ENCODE data around the gene MACROD1.
"Not testable (repeated sequence)": the region's sequence is repeated elsewhere in the genome, so short reads cannot be mapped to it uniquely, and the experiment has no call there.

Gene MACROD1

GRCh38 chr11:64185693-64186491, 20.0 kb upstream of the MACROD1 start, which contains the start of gene STIP1:
STIP1 (plus strand) TSS chr11:64186171; CDS start chr11:64186262, 91 bp downstream.
- DNase-seq (ENCODE audit: low spot score): peak; percentile 100

- DNase-seq (ENCODE audit: low spot score): peak; percentile 86
Observed at GRCh38 chr11:64185175-64185692, 19.3 kb upstream of the MACROD1 start.

- DNase-seq (ENCODE audit: low spot score): no peak
Observed at GRCh38 chr11:64183890-64184289, 18.0 kb upstream of the MACROD1 start.

GRCh38 chr11:64181506-64182411, 15.8 kb upstream of the MACROD1 start:
- peak; percentile 96 for DNase-seq (ENCODE audit: low spot score)

GRCh38 chr11:64180891-64181290, 15.0 kb upstream of the MACROD1 start:
- peak; percentile 48 for DNase-seq (ENCODE audit: low spot score)

GRCh38 chr11:64178951-64179639, 13.2 kb upstream of the MACROD1 start:
- DNase-seq (ENCODE audit: low spot score): no peak

- DNase-seq (ENCODE audit: low spot score): no peak
Observed at GRCh38 chr11:64178203-64178602, 12.3 kb upstream of the MACROD1 start.

- DNase-seq (ENCODE audit: low spot score): no peak
Observed at GRCh38 chr11:64176751-64177150, 10.8 kb upstream of the MACROD1 start.

GRCh38 chr11:64173616-64174355, 7.9 kb upstream of the MACROD1 start:
- no peak for DNase-seq (ENCODE audit: low spot score)

- no peak for DNase-seq (ENCODE audit: low spot score)
Observed at GRCh38 chr11:64170419-64170818, 4.5 kb upstream of the MACROD1 start.

- DNase-seq (ENCODE audit: low spot score): no peak
Observed at GRCh38 chr11:64165481-64165841, 452 bp downstream of the MACROD1 start.

GRCh38 chr11:64164392-64165312, 1.3 kb downstream of the MACROD1 start:
- no peak for DNase-seq (ENCODE audit: low spot score)

GRCh38 chr11:64163951-64164350, 2.0 kb downstream of the MACROD1 start:
- DNase-seq (ENCODE audit: low spot score): no peak

GRCh38 chr11:64162769-64163168, 3.1 kb downstream of the MACROD1 start:
- not testable (repeated sequence) for DNase-seq (ENCODE audit: low spot score)

GRCh38 chr11:64161037-64161436, 4.9 kb downstream of the MACROD1 start:
- no peak for DNase-seq (ENCODE audit: low spot score)

- no peak for DNase-seq (ENCODE audit: low spot score)
Observed at GRCh38 chr11:64157631-64158394, 8.1 kb downstream of the MACROD1 start.

GRCh38 chr11:64156235-64157011, 9.5 kb downstream of the MACROD1 start:
- DNase-seq (ENCODE audit: low spot score): peak; percentile 75

GRCh38 chr11:64153812-64154211, 12.1 kb downstream of the MACROD1 start:
- no peak for DNase-seq (ENCODE audit: low spot score)

Data from globus pallidus (tissue), 1 donor.